SU-DHL-6 (cell line): ENCODE measurements around the gene PLA2G4E.

Experiments used
- H2AFZ ChIP-seq: fragments of 200-600 bp; sonication (generic); 2 replicates; pipeline ENCODE4 v1.6.1; 2014; ENCODE audit warnings: low read depth, mild to moderate bottlenecking, moderate library complexity, mixed read lengths, antibody characterized with exemption, low read length; ENCODE audit not compliant: severe bottlenecking
- H3F3A ChIP-seq: fragments of 200-600 bp; shearing (Covaris generic); 2 replicates; pipeline ENCODE4 v1.6.0; 2016; ENCODE audit warnings: antibody characterized with exemption, mild to moderate bottlenecking; ENCODE audit not compliant: insufficient read depth
- H3K27ac ChIP-seq: fragments of 200-600 bp; sonication (generic); 2 replicates; pipeline ENCODE4 v1.5.1; 2016; ENCODE audit warnings: low read depth, mild to moderate bottlenecking, low read length, moderate library complexity, mixed read lengths
- H3K27me3 ChIP-seq: fragments of 200-600 bp; sonication (generic), shearing (Covaris generic); 2 replicates; pipeline ENCODE4 v1.6.0; 2014; ENCODE audit warnings: mild to moderate bottlenecking, low read length
- H3K36me3 ChIP-seq: fragments of 200-600 bp; sonication (generic); 2 replicates; pipeline ENCODE4 v1.6.1; 2014; ENCODE audit warnings: mild to moderate bottlenecking, low read length, mixed read lengths
- H3K4me2 ChIP-seq: fragments of 300-600, 200-600 bp; shearing (Covaris generic), sonication (generic); 2 replicates; pipeline ENCODE4 v1.6.0; 2014; ENCODE audit warnings: low read length, low read depth, mild to moderate bottlenecking; ENCODE audit not compliant: poor library complexity, severe bottlenecking
- H3K4me3 ChIP-seq: fragments of 200-600 bp; sonication (generic); 2 replicates; pipeline ENCODE4 v1.5.1; 2014; ENCODE audit warnings: antibody characterized with exemption, low read length, mild to moderate bottlenecking, mixed read lengths; ENCODE audit not compliant: insufficient read depth, poor library complexity, severe bottlenecking
- H3K79me2 ChIP-seq: fragments of 200-600 bp; sonication (generic); 2 replicates; pipeline ENCODE4 v1.6.1; 2014; ENCODE audit warnings: mild to moderate bottlenecking, low read length, moderate library complexity; ENCODE audit not compliant: insufficient read depth
- H3K9ac ChIP-seq: fragments of 200-600 bp; sonication (generic); 2 replicates; pipeline ENCODE4 v1.7.0; 2014; ENCODE audit warnings: mild to moderate bottlenecking, low read length
- H3K9me2 ChIP-seq: fragments of 200-600 bp; sonication (generic); replicated peaks from 2 replicates; pipeline ENCODE4 v1.6.1; 2014; ENCODE audit warnings: low read length; ENCODE audit not compliant: insufficient read depth
- H3K9me3 ChIP-seq: fragments of 200-600 bp; sonication (generic); 2 replicates; pipeline ENCODE4 v1.6.1; 2014; ENCODE audit warnings: low read length, mixed read lengths; ENCODE audit not compliant: insufficient read depth
- H4K20me1 ChIP-seq: fragments of 200-600 bp; sonication (generic); 2 replicates; pipeline ENCODE4 v1.6.1; 2014; ENCODE audit warnings: low read depth, mild to moderate bottlenecking, antibody characterized with exemption, low read length, moderate library complexity, mixed read lengths
- EZH2phosphoT487 ChIP-seq: fragments of 200-600 bp; sonication (generic), shearing (Covaris generic); conservative IDR thresholded peaks from 2 replicates; pipeline ENCODE4 v1.6.1; 2018; ENCODE audit warnings: mild to moderate bottlenecking, antibody characterized with exemption, low read length, moderate library complexity, mixed read lengths
- TF ChIP-seq, protein P1 (sequence below): fragments of 200-600 bp; sonication (generic); IDR thresholded peaks from one replicate; pipeline ENCODE4 v1.5.1; 2017; ENCODE audit warnings: antibody characterized with exemption, mild to moderate bottlenecking, low read length, moderate library complexity; ENCODE audit not compliant: insufficient read depth, poor library complexity, severe bottlenecking

Gene PLA2G4E

DNA sequence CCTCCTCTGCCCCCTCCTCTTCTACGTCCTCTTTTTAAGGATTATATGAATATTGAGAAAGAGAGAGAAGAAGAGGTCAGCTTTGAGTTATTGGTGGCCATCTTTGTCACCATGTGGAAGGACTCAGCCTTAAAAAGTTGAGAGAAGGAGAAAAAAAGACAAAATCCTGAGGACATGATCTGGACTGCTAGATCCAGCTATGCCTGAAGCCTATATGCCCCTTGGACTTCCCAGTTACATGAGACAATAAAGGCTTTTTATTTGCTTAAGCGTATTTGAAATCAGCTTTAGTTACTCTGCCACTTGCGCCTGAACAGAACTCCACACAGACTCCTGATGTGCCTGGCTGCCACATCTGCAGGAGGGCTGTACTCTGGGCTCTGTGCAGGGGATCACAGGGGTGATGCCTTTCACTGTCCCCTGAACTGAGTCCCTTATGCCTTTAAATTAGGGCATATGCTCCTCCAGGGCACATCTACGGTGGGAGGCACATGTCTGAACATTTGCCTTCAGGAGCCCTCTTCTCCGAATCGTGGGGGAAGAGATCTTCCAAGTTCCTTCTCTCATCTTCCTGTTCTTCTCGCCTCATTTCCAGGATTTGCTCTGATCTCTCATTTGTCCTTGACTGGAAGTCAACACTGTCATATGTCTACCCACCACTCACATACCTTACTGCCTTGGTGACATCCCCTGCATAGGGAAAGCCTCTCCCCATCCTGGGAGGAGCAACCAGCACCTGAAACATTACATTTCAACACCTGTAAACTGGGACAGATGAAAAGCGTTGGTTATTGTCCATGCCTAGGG is 14.0 kb upstream of the PLA2G4E start:
- Histone ChIP-seq H3K9me3 (no peaks in the 10 kb centered on the region), H3K36me3 (no peaks in the 10 kb centered on the region), H3K79me2 (no peaks in the 10 kb centered on the region), H3K27me3 (no peaks in the 10 kb centered on the region), H4K20me1 (no peaks in the 10 kb centered on the region), H3F3A (no peaks in the 10 kb centered on the region), H3K27ac (no peak overlapping the region), H3K9ac (no peak overlapping the region), H2AFZ (no peak overlapping the region), H3K4me2 (peak overlapping the region; percentile 30), H3K4me3 (no peak overlapping the region), H3K9me2 (no peaks in the 10 kb centered on the region)
- TF ChIP-seq EZH2phosphoT487, result no peak
- TF ChIP-seq, protein P1, sequence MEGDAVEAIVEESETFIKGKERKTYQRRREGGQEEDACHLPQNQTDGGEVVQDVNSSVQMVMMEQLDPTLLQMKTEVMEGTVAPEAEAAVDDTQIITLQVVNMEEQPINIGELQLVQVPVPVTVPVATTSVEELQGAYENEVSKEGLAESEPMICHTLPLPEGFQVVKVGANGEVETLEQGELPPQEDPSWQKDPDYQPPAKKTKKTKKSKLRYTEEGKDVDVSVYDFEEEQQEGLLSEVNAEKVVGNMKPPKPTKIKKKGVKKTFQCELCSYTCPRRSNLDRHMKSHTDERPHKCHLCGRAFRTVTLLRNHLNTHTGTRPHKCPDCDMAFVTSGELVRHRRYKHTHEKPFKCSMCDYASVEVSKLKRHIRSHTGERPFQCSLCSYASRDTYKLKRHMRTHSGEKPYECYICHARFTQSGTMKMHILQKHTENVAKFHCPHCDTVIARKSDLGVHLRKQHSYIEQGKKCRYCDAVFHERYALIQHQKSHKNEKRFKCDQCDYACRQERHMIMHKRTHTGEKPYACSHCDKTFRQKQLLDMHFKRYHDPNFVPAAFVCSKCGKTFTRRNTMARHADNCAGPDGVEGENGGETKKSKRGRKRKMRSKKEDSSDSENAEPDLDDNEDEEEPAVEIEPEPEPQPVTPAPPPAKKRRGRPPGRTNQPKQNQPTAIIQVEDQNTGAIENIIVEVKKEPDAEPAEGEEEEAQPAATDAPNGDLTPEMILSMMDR, result no peak

DNA sequence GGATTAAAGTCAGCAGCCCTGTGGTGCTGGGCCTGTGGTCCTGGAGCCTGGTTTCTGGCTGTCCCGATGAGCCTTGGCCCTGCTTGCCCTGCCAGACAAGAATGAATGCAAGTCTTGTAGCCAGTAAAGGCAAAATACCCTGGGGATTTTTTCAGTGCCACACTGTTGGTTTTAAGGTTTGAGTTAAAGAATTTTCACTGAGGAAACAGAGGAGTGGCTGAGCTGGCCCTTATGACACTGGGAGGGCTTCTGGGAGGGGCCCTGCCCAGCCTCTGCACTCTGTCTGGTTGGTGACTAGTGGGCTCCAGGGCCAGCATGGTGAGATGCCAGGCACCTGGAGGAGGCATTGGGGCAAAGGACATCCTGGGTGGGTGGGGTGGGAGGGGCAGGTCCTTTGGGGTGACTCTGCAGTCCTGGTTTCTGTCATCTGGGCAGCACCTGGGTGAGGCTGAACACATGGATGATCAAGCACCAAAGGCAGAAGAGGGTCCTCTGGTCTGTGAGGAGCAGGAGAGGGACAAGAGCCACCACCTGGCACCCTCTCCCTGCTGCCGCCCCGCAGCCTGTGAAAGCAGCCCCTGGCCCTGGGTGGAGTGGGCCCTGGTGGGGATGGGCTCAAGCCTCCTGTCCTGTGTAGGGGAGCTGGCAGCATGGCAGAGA is 12.5 kb upstream of the PLA2G4E start:
- Histone ChIP-seq H3K9me3 (no peaks in the 10 kb centered on the region), H4K20me1 (no peaks in the 10 kb centered on the region), H3K4me3 (no peak overlapping the region), H3K27ac (no peak overlapping the region), H3K9me2 (no peaks in the 10 kb centered on the region), H3K4me2 (no peak overlapping the region), H3K9ac (no peak overlapping the region), H3K79me2 (no peaks in the 10 kb centered on the region), H3F3A (no peaks in the 10 kb centered on the region), H2AFZ (no peak overlapping the region), H3K27me3 (no peaks in the 10 kb centered on the region), H3K36me3 (no peaks in the 10 kb centered on the region)
- no peak for TF ChIP-seq EZH2phosphoT487
- TF ChIP-seq, protein P1, result no peak

DNA sequence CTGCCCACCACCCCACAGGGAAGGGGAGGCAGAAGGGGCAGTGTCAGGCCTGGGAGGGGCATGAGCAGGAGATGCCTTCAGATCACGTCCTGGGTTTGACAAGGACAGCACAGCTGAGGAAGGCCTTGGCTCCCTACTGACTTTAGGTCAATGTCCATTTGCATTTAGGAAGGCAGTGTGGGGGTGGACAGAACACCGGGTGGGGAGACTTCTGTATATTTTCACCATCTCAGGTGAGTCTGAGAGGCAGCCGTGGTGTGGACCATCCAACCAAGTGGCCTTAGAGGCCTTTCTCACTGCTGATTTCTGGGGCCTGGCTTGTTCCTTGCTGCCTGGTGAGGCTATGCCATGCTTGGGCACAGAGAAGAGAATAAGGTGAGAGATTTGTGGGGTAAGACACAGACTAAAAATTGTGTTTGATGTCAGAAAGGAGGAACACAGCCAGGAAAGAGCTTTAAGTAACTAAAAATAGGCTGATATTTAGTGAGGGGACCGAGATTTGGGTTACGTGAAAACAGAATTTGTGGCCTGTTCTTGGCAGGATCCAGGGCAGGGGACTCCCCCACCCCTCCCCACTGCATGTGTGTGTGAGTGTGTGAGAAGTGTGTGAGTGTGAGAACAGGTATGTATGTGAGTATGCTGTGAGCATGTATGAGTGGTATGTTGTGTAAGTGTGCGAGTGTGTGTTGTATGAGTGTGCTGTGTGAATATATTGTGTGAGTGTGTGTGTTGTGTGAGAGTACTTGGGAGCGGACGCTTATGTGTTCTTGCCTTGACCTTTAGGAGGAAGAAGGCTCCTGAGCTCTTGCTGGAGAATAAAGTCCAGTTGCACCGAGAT is 11.8 kb upstream of the PLA2G4E start:
- Histone ChIP-seq H3K4me3 (no peak overlapping the region), H3F3A (no peaks in the 10 kb centered on the region), H4K20me1 (no peaks in the 10 kb centered on the region), H3K9ac (no peak overlapping the region), H3K9me2 (no peaks in the 10 kb centered on the region), H3K9me3 (no peaks in the 10 kb centered on the region), H3K36me3 (no peaks in the 10 kb centered on the region), H3K79me2 (no peaks in the 10 kb centered on the region), H3K27me3 (no peaks in the 10 kb centered on the region), H3K27ac (no peak overlapping the region), H2AFZ (no peak overlapping the region), H3K4me2 (no peak overlapping the region)
- TF ChIP-seq EZH2phosphoT487, result no peak
- TF ChIP-seq, protein P1, result no peak
